A549 (cell line): Measurements from ENCODE around the gene KRT81. TPM values are rescaled to one million over a fixed set of nuclear protein-coding genes. Genes with fewer than 3 reads are reported as not detected.

Source experiments
- ATAC-seq, 2 experiments: fragments of 200-7000 bp in 1 of 2; fragments of >200 bp in 1 of 2; cut with Nextera tagmentation in 1 of 2; cut with Tn5 transposase in 1 of 2; 3 replicates each; pipeline versions ENCODE4 v1.8.0 to v1.9.1; 2018 to 2020; ENCODE audit warnings: mild to moderate bottlenecking in 1 of 2, moderate library complexity in 1 of 2
- CTCF ChIA-PET: fragments of 300-600 bp; sonication (Branson Sonifier 250); formaldehyde crosslinking; extraction: SDS; loops from one replicate; lab custom pipeline; 2021; ENCODE audit warnings: antibody characterized with exemption, inconsistent platforms; lab: Yijun Ruan, JAX
- POLR2A ChIA-PET: fragments of 350-600 bp; formaldehyde crosslinking; extraction: SDS; loops from one replicate; lab custom pipeline; 2021; ENCODE audit warnings: antibody characterized with exemption, inconsistent platforms; lab: Yijun Ruan, JAX
- DNase-seq, 2 experiments: peaks; one replicate each; pipeline versions ENCODE4 v3.0.0 to v3.0.0-alpha.2; 2011 to 2016; ENCODE audit warnings: low read depth in 1 of 2, low spot score in 1 of 2
- FAIRE-seq: peaks from 2 replicates; lab custom pipeline; 2011; peaks lifted over from hg19 to GRCh38; lab: Jason Lieb, UNC
- H3K27ac ChIP-seq, 2 experiments: fragments of >200 bp; sonication (Bioruptor Twin); formaldehyde crosslinking; 3 replicates each; pipeline ENCODE4 v1.5.1; 2016 to 2017
- H3K4me1 ChIP-seq: fragments of >200 bp; sonication (Bioruptor Twin); formaldehyde crosslinking; 3 replicates; pipeline ENCODE4 v1.6.1; 2016
- H3K4me2 ChIP-seq: fragments of >200 bp; sonication (Bioruptor Twin); formaldehyde crosslinking; 3 replicates; pipeline ENCODE4 v1.6.1; 2016
- H3K4me3 ChIP-seq: fragments of >200 bp; sonication (Bioruptor Twin); formaldehyde crosslinking; 3 replicates; pipeline ENCODE4 v1.5.1; 2016
- H3K9me3 ChIP-seq: fragments of >200 bp; sonication (Bioruptor Twin); formaldehyde crosslinking; 3 replicates; pipeline ENCODE4 v1.6.1; 2016
- BHLHE40 ChIP-seq: IDR thresholded peaks from 2 replicates; pipeline ENCODE4 v1.6.1; 2012; ENCODE audit warnings: low read depth, low read length, inconsistent platforms
- CHD4 ChIP-seq: fragments of 200-600 bp; sonication (generic); IDR thresholded peaks from 2 replicates; pipeline ENCODE4 v1.6.1; 2016; ENCODE audit warnings: antibody characterized with exemption, mild to moderate bottlenecking, borderline replicate concordance
- CTCF ChIP-seq: fragments of >200 bp; sonication (Bioruptor Twin); formaldehyde crosslinking; IDR thresholded peaks from 3 replicates; pipeline ENCODE4 v1.5.1; 2016
- KDM5A ChIP-seq: fragments of 200-600 bp; sonication (generic); IDR thresholded peaks from 2 replicates; pipeline ENCODE4 v1.6.1; 2016; ENCODE audit warnings: antibody characterized with exemption, mild to moderate bottlenecking
- NFE2L2 ChIP-seq: fragments of 150-350 bp; conservative IDR thresholded peaks from 2 replicates; pipeline ENCODE4 v1.6.1; 2014; ENCODE audit warnings: low read length
- NR3C1 ChIP-seq: fragments of >200 bp; sonication (Bioruptor Twin); formaldehyde crosslinking; IDR thresholded peaks from 3 replicates; pipeline ENCODE4 v1.6.1; 2017
- RAD21 ChIP-seq, 2 experiments: fragments of >200 bp in 1 of 2; sonication (Bioruptor Twin) in 1 of 2; formaldehyde crosslinking in 1 of 2; IDR thresholded peaks in 1 of 2; conservative IDR thresholded peaks in 1 of 2; 2 replicates in 1 of 2; 3 replicates in 1 of 2; pipeline ENCODE4 v1.6.1; 2012 to 2018; ENCODE audit warnings: inconsistent platforms in 1 of 2
- TP53 ChIP-seq: fragments of 250-450 bp; sonication (Bioruptor Pico); IDR thresholded peaks from 2 replicates; pipeline ENCODE4 v1.5.0; 2021; ENCODE audit warnings: mild to moderate bottlenecking, moderate library complexity
- WGBS: methylation state at CpG from one replicate; pipeline ENCODE4 v1.1.6; 2017; ENCODE audit errors: missing lambda C conversion rate; 5-methylcytosine and 5-hydroxymethylcytosine counted together
- polyA plus RNA-seq, 4 experiments: library from polyadenylated mRNA; depleted of rRNA in 3 of 4; stranded (reverse); fragments of >200 nt; fragmentation: RNase III in 1 of 4; extraction: RNeasy Plus Mini Kit Qiagen cat#74134 plus additional on column Dnase treatment in 1 of 4; gene quantifications; 2 replicates in 3 of 4; 3 replicates in 1 of 4; pipeline ENCODE4 v1.2.3, GENCODE V29; 2011 to 2017
- TF ChIP-seq, protein P1 (sequence below): fragments of 450-650 bp; IDR thresholded peaks from 2 replicates; pipeline ENCODE4 v1.6.1; 2014; ENCODE audit warnings: antibody characterized with exemption
- TF ChIP-seq, protein P2 (sequence below): IDR thresholded peaks from 2 replicates; pipeline ENCODE4 v1.6.1; 2012
- TF ChIP-seq, protein P3 (sequence below): fragments of >200 bp; sonication (Bioruptor Twin); formaldehyde crosslinking; IDR thresholded peaks from 2 replicates; pipeline ENCODE4 v1.6.1; 2016

The KRT81 gene
- polyA plus RNA-seq, 2 of the 4 experiments (the other 2 are of a cell fraction), result 1,799 to 3,643 TPM

DNA sequence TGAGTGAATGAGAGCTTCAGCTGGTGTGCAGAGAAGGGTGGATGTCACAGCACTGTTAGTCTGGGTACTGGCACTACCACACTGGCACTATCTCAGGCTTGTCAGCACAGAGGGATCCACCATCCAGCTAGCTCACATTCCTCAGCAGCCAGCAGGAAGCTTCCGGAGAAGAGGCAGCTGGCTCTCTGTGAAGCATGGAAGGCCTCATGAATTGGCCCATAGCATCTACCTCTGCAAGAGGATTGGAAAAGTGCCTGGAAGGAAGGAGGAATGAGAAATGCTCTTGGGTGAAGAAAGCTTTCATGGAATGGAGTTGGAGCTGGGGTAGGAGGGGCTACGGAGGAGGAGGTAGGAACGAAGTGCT is 19.9 kb upstream of the KRT81 start:
- no peak for TF ChIP-seq CHD4
- no peak for TF ChIP-seq BHLHE40
- H3K4me3 ChIP-seq, result no peak overlapping the region
- H3K27ac ChIP-seq, result peak overlapping the region in 1 of 2 experiments; percentile 59; a peak in 3 of 6 replicates
- H3K9me3 ChIP-seq, result no peaks in the 10 kb centered on the region
- FAIRE-seq, result no peak
- H3K4me1 ChIP-seq, result peaks cover 2% of the 10 kb centered on the region; the same call in 1 of the 3 replicates
- ChIA-PET CTCF (interaction anchor here (1.2 to 8.7 kb wide), 13 partner anchors 12 to 569 kb away, joined by 3 to 217 read pairs (median 11); partner anchors contain the start of gene KRT83), POLR2A (interaction anchor here (1.1 to 1.8 kb wide), 2 partner anchors 23 to 31 kb away, joined by 4 to 7 read pairs; no protein-coding TSS in a partner anchor)
- no peak for ATAC-seq
- 91% methylated on average over 3 of the region's 3 CpGs for WGBS
- no peak overlapping the region for H3K4me2 ChIP-seq
- no peak for DNase-seq

- POLR2A ChIA-PET, result interaction anchor here (1.1 to 1.8 kb wide), 2 partner anchors 22 to 30 kb away, joined by 4 to 7 read pairs; no protein-coding TSS in a partner anchor
- peak in 1 of 2 experiments; percentile 26 for DNase-seq
Observed at GRCh38 chr12:52310622-52311284, 19.4 kb upstream of the KRT81 start.

DNA sequence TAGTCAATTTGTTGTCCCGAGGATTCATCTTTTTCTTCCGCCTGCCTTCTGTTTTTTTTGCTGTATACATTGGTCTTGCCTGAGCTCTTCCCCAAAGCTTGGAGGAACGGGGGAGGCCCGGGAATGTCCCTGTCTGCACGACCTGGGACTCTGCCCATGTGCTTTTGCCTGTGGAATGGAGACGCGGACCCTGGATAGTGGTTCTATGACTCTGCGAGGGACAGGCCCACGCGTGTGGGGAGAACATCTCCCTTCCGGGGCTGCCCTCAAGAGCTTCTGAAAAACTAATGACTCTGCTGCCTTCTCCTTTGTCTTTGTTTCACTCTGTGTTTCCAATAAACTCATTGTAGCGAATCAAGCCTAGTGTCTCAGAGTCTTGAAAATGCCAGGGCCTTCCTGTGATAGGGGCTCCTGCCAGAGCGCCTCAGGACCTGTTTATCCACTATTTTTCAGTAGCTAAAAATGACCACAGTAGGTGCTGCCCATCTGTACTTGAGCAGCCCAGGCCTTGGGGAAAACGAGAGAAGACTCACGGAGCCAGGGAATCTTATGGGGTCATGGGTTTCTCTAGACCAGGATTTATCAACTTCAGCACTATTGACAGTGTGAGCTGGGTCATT is 17.6 kb upstream of the KRT81 start:
- TF ChIP-seq TP53 (CRISPR knock-in tag) (no peak), KDM5A (no peak)
- TF ChIP-seq, all 56 proteins: peak for 0
- Histone ChIP-seq H3K4me3 (no peak overlapping the region), H3K9me3 (no peaks in the 10 kb centered on the region), H3K27ac (peak overlapping the region; percentile 60 to 87), H3K4me2 (peak overlapping the region; percentile 60), H3K4me1 (peaks cover 6% of the 10 kb centered on the region; the same call in 1 of the 3 replicates)
- 79% methylated on average over 15 of the region's 15 CpGs for WGBS
- POLR2A ChIA-PET, result interaction anchor here (1.1 kb wide), 1 partner anchor 19 kb away, joined by 3 read pairs; no protein-coding TSS in a partner anchor
- CTCF ChIA-PET, result interaction anchor here (0.6 to 8.7 kb wide), 11 partner anchors 14 to 571 kb away, joined by 3 to 217 read pairs (median 13); partner anchors contain the start of genes KRT81 and KRT83
- ATAC-seq (no peak), FAIRE-seq (no peak), DNase-seq (no peak)

More at GRCh38 chr12:52310622-52311284, 19.4 kb upstream of the KRT81 start:
- WGBS, result 84% methylated on average over 5 of the region's 5 CpGs
- ATAC-seq, result no peak
- H3K4me1 ChIP-seq, result peaks cover 6% of the 10 kb centered on the region; the same call in 1 of the 3 replicates
- no peak for FAIRE-seq
- TF ChIP-seq NR3C1, result no peak
- TF ChIP-seq, protein P1, sequence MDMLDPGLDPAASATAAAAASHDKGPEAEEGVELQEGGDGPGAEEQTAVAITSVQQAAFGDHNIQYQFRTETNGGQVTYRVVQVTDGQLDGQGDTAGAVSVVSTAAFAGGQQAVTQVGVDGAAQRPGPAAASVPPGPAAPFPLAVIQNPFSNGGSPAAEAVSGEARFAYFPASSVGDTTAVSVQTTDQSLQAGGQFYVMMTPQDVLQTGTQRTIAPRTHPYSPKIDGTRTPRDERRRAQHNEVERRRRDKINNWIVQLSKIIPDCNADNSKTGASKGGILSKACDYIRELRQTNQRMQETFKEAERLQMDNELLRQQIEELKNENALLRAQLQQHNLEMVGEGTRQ, result no peak
- TF ChIP-seq NFE2L2, result no peak
- TF ChIP-seq, protein P2, sequence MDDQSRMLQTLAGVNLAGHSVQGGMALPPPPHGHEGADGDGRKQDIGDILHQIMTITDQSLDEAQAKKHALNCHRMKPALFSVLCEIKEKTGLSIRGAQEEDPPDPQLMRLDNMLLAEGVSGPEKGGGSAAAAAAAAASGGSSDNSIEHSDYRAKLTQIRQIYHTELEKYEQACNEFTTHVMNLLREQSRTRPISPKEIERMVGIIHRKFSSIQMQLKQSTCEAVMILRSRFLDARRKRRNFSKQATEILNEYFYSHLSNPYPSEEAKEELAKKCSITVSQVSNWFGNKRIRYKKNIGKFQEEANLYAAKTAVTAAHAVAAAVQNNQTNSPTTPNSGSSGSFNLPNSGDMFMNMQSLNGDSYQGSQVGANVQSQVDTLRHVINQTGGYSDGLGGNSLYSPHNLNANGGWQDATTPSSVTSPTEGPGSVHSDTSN, result no peak
- TF ChIP-seq, protein P3, sequence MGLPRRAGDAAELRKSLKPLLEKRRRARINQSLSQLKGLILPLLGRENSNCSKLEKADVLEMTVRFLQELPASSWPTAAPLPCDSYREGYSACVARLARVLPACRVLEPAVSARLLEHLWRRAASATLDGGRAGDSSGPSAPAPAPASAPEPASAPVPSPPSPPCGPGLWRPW, result no peak
- no peak for TF ChIP-seq CTCF
- TF ChIP-seq RAD21 (conservative IDR thresholded peaks at IDR 0.05 in 1 of 2, IDR thresholded peaks at IDR 0.05 in 1 of 2), result no peak
- H3K27ac ChIP-seq, result peak overlapping the region in 1 of 2 experiments; percentile 59; a peak in 3 of 6 replicates
- no peak overlapping the region for H3K4me2 ChIP-seq
- CTCF ChIA-PET, result interaction anchor here (1.2 to 8.7 kb wide), 13 partner anchors 13 to 569 kb away, joined by 3 to 217 read pairs (median 11); partner anchors contain the start of gene KRT83
- no peaks in the 10 kb centered on the region for H3K9me3 ChIP-seq
- H3K4me3 ChIP-seq, result no peak overlapping the region
